ENCODE results near the gene PTPRM. TPM values are rescaled to one million over a fixed set of nuclear protein-coding genes. Genes with fewer than 3 reads are reported as not detected.

PTPRM gene
- total RNA-seq, 1 experiment from 2014 or later: 14.5 TPM

DNA sequence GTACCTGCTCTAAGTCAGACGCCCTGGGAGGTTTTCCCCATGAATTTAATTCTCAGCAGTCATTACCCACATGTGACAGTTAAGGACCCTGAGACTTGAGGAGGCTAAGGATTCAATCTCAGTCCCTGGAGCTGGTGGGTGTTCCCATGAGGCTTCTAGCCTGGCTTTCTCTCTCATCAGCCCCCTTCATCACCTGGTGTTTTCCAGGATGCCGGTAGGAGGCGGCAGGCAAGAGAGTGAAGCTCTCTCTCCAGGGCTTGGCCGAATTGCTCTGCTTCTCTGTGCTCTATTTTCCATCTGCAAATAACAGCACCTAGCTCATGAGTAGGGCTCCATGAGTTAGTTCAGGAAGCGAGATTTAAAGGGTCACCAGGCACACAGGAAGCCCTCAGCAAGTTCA is 241.9 kb downstream of the PTPRM start:
- Histone ChIP-seq H3K9me2 (ENCODE audit: insufficient read depth) (no peaks in the 10 kb centered on the region), H3K36me3 (ENCODE audit: control insufficient read depth in 1 of 2, insufficient read depth in 2 of 2, low read length in 2 of 2) (no peaks in the 10 kb centered on the region), H3K4me2 (ENCODE audit: low read length) (no peak overlapping the region), H3K9ac (ENCODE audit: low read length) (no peak overlapping the region), H3K4me3 (replicated peaks in 1 of 2; ENCODE audit: low read depth in 1 of 2, low read length in 2 of 2) (no peak overlapping the region), H4K20me1 (ENCODE audit: insufficient read depth) (no peaks in the 10 kb centered on the region), H3K4me1 (ENCODE audit: control insufficient read depth in 1 of 2, insufficient read depth in 2 of 2, low read length in 2 of 2) (peaks cover 2 to 8% of the 10 kb centered on the region in 2 experiments; a peak in 2 of 4 replicates), H3K79me2 (ENCODE audit: insufficient read depth, low read length) (no peaks in the 10 kb centered on the region), H3K27me3 (ENCODE audit: insufficient read depth, low read length) (0 out of 2 replicates have a peak, but pooled peaks cover 8% of the 10 kb centered on the region), H3K9me3 (ENCODE audit: control insufficient read depth in 1 of 2, insufficient read depth in 1 of 2, low read depth in 1 of 2, low read length in 2 of 2) (peaks cover under 1 to 1% of the 10 kb centered on the region in 2 experiments; a peak in 1 of 4 replicates), H2AFZ (ENCODE audit: low read depth, low read length, poor library complexity, severe bottlenecking) (no peak overlapping the region), H3K27ac (ENCODE audit: low read depth, low read length) (no peak overlapping the region)
- ChIA-PET POLR2A (no interaction called here), CTCF (no interaction called here), RAD21 (ENCODE audit: low non-redundant PET in 1 of 2, low total read pairs in 2 of 2, uncharacterized antibody in 2 of 2, unreplicated experiment in 2 of 2) (no interaction called here)
- DNase-seq (ENCODE audit: low read depth, low spot score): no peak
- ATAC-seq: no peak
- TF ChIP-seq TCF7L2 (IDR thresholded peaks at IDR 0.05; ENCODE audit: borderline replicate concordance, extremely low read depth, insufficient read depth, insufficient read length) (no peak), MAX (IDR thresholded peaks at IDR 0.05) (no peak), POLR2AphosphoS5 (IDR thresholded peaks at IDR 0.05; ENCODE audit: low read depth, low read length) (no peak), ZBTB33 (IDR thresholded peaks at IDR 0.05; ENCODE audit: extremely low read depth, insufficient replicate concordance, low read length) (no peak), ELF1 (IDR thresholded peaks at IDR 0.05; ENCODE audit: borderline replicate concordance, low read depth) (no peak), ZNF274 (IDR thresholded peaks at IDR 0.05; ENCODE audit: low read depth, low read length) (no peak), CEBPB (IDR thresholded peaks at IDR 0.05; ENCODE audit: low read depth) (no peak)
- no TSS peak for BruUV-seq (replicated peaks)
- intact Hi-C loops (cut with micrococcal nuclease): no loop called here

DNA sequence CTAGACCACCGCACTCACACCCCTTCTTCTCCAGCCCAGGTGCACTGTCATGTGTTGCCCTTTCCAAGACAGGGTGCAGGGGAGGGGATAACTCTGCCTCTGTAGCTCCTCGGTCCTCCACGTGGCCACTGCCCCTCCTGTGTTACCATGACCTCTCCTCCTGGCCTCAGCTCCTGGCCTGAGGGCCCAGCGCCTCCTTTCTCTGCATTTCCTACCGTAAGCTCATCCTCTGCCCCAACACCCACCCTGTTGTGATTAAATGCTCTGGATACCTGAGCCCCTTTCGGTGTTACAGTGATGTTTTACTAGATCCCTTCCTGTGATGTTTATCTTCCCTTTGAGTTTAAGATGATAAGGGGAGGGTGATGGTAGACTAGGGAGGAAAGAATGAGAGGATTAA is 242.3 kb downstream of the PTPRM start:
- DNase-seq (ENCODE audit: low read depth, low spot score): no peak
- Histone ChIP-seq H3K9me3 (ENCODE audit: control insufficient read depth in 1 of 2, insufficient read depth in 1 of 2, low read depth in 1 of 2, low read length in 2 of 2) (peaks cover 5 to 6% of the 10 kb centered on the region in 2 experiments; a peak in 2 of 4 replicates), H3K27me3 (ENCODE audit: insufficient read depth, low read length) (0 out of 2 replicates have a peak, but pooled peaks cover 8% of the 10 kb centered on the region), H3K36me3 (ENCODE audit: control insufficient read depth in 1 of 2, insufficient read depth in 2 of 2, low read length in 2 of 2) (no peaks in the 10 kb centered on the region), H3K9me2 (ENCODE audit: insufficient read depth) (no peaks in the 10 kb centered on the region), H3K79me2 (ENCODE audit: insufficient read depth, low read length) (no peaks in the 10 kb centered on the region), H2AFZ (ENCODE audit: low read depth, low read length, poor library complexity, severe bottlenecking) (no peak overlapping the region), H3K4me3 (replicated peaks in 1 of 2; ENCODE audit: low read depth in 1 of 2, low read length in 2 of 2) (no peak overlapping the region), H3K27ac (ENCODE audit: low read depth, low read length) (no peak overlapping the region), H3K4me2 (ENCODE audit: low read length) (no peak overlapping the region), H4K20me1 (ENCODE audit: insufficient read depth) (no peaks in the 10 kb centered on the region), H3K9ac (ENCODE audit: low read length) (no peak overlapping the region), H3K4me1 (ENCODE audit: control insufficient read depth in 1 of 2, insufficient read depth in 2 of 2, low read length in 2 of 2) (peaks cover 2 to 8% of the 10 kb centered on the region in 2 experiments; a peak in 2 of 4 replicates)
- intact Hi-C loops (cut with micrococcal nuclease): no loop called here
- TF ChIP-seq REST (IDR thresholded peaks at IDR 0.05; ENCODE audit: low read depth) (no peak), CEBPB (IDR thresholded peaks at IDR 0.05; ENCODE audit: low read depth) (no peak), SIN3A (IDR thresholded peaks at IDR 0.05; ENCODE audit: low read depth) (no peak), MAX (IDR thresholded peaks at IDR 0.05) (no peak), TCF7L2 (IDR thresholded peaks at IDR 0.05; ENCODE audit: borderline replicate concordance, extremely low read depth, insufficient read depth, insufficient read length) (no peak), POLR2AphosphoS5 (IDR thresholded peaks at IDR 0.05; ENCODE audit: low read depth, low read length) (no peak), ZNF274 (IDR thresholded peaks at IDR 0.05; ENCODE audit: low read depth, low read length) (no peak), ZFX (IDR thresholded peaks at IDR 0.05) (no peak), FOSL1 (IDR thresholded peaks at IDR 0.05; ENCODE audit: low read depth) (no peak)
- POLR2A ChIA-PET: no interaction called here
- RAD21 ChIA-PET (ENCODE audit: low non-redundant PET in 1 of 2, low total read pairs in 2 of 2, uncharacterized antibody in 2 of 2, unreplicated experiment in 2 of 2): no interaction called here
- no TSS peak for BruUV-seq (replicated peaks)
- CTCF ChIA-PET: no interaction called here
- no peak for ATAC-seq

Measured in HCT116 (cell line).